ENCODE data around the gene WASL.
A peak's percentile ranks its signal among the peaks of the same experiment; 100 is the strongest.

Gene WASL

GRCh38 chr7:123754271-123754871 lies 5.6 kb upstream of the WASL start:
- TF ChIP-seq CTCF (IDR thresholded peaks at IDR 0.05; ENCODE audit: low read depth, low read length, missing control alignments) = no peak
- in situ Hi-C loops (cut with HindIII; ENCODE audit: low sequenced_read_pairs) = no loop called here
- no peak for DNase-seq (ENCODE audit: low read depth)
- no peak overlapping the region for H3K4me3 ChIP-seq (ENCODE audit: low read depth, low read length)

GRCh38 chr7:123752534-123752933 lies 3.7 kb upstream of the WASL start:
- DNase-seq (ENCODE audit: low read depth) = no peak
- no peak overlapping the region for H3K4me3 ChIP-seq (ENCODE audit: low read depth, low read length)
- no peak for TF ChIP-seq CTCF (IDR thresholded peaks at IDR 0.05; ENCODE audit: low read depth, low read length, missing control alignments)
- in situ Hi-C loops (cut with HindIII; ENCODE audit: low sequenced_read_pairs) = no loop called here

- no peak for DNase-seq (ENCODE audit: low read depth)
- in situ Hi-C loops (cut with HindIII; ENCODE audit: low sequenced_read_pairs) = no loop called here
- no peak overlapping the region for H3K4me3 ChIP-seq (ENCODE audit: low read depth, low read length)
- no peak for TF ChIP-seq CTCF (IDR thresholded peaks at IDR 0.05; ENCODE audit: low read depth, low read length, missing control alignments)
Observed at GRCh38 chr7:123751821-123752220, 3.0 kb upstream of the WASL start.

- in situ Hi-C loops (cut with HindIII; ENCODE audit: low sequenced_read_pairs) = no loop called here
- TF ChIP-seq CTCF (IDR thresholded peaks at IDR 0.05; ENCODE audit: low read depth, low read length, missing control alignments) = no peak
- no peak for DNase-seq (ENCODE audit: low read depth)
- H3K4me3 ChIP-seq (ENCODE audit: low read depth, low read length) = no peak overlapping the region
Observed at GRCh38 chr7:123750389-123751230, 1.8 kb upstream of the WASL start.

GRCh38 chr7:123749537-123749857 lies 694 bp upstream of the WASL start:
- in situ Hi-C loops (cut with HindIII; ENCODE audit: low sequenced_read_pairs) = no loop called here
- DNase-seq (ENCODE audit: low read depth) = peak; percentile 19
- TF ChIP-seq CTCF (IDR thresholded peaks at IDR 0.05; ENCODE audit: low read depth, low read length, missing control alignments) = no peak
- peak overlapping the region; percentile 81 for H3K4me3 ChIP-seq (ENCODE audit: low read depth, low read length)

GRCh38 chr7:123748171-123748733 lies 551 bp downstream of the WASL start:
- peak overlapping the region; percentile 81 for H3K4me3 ChIP-seq (ENCODE audit: low read depth, low read length)
- in situ Hi-C loops (cut with HindIII; ENCODE audit: low sequenced_read_pairs) = no loop called here
- no peak for DNase-seq (ENCODE audit: low read depth)
- no peak for TF ChIP-seq CTCF (IDR thresholded peaks at IDR 0.05; ENCODE audit: low read depth, low read length, missing control alignments)
